ENCODE data around the gene NRXN3. TPM values are rescaled to one million over a fixed set of nuclear protein-coding genes. Genes with fewer than 3 reads are reported as not detected.

The NRXN3 gene
- total RNA-seq, 1 experiment from 2014 or later, result not detected

- ChIA-PET CTCF (no interaction called here), POLR2A (ENCODE audit: unreplicated experiment) (no interaction called here)
- Histone ChIP-seq H3K4me1 (replicated peaks; ENCODE audit: insufficient read depth) (no peaks in the 10 kb centered on the region), H3K36me3 (ENCODE audit: low read depth) (no peaks in the 10 kb centered on the region), H3F3A (ENCODE audit: insufficient read depth, low read depth) (no peaks in the 10 kb centered on the region), H3K9me3 (ENCODE audit: insufficient read depth, low read depth) (no peaks in the 10 kb centered on the region), H4K20me1 (ENCODE audit: insufficient read depth) (no peaks in the 10 kb centered on the region), H2AFZ (no peak overlapping the region), H3K4me3 (no peak overlapping the region), H3K79me2 (ENCODE audit: low read depth) (no peaks in the 10 kb centered on the region), H3K27ac (no peak overlapping the region), H3K27me3 (ENCODE audit: insufficient read depth, low read depth) (peaks cover 69% of the 10 kb centered on the region), H3K4me2 (no peak overlapping the region), H3K9me2 (ENCODE audit: insufficient read depth) (no peaks in the 10 kb centered on the region)
- TF ChIP-seq CTCF (conservative IDR thresholded peaks at IDR 0.05) (no peak), EZH2 (IDR thresholded peaks at IDR 0.05; ENCODE audit: low read depth) (no peak)
- intact Hi-C loops (cut with micrococcal nuclease; ENCODE audit: unreplicated experiment), result no loop called here
- no peak for DNase-seq
- BruUV-seq (replicated peaks), result no TSS peak
Observed at GRCh38 chr14:78186277-78186676, 16.1 kb downstream of the NRXN3 start.

GRCh38 chr14:78188882-78189281 lies 18.7 kb downstream of the NRXN3 start:
- intact Hi-C loops (cut with micrococcal nuclease; ENCODE audit: unreplicated experiment), result no loop called here
- no TSS peak for BruUV-seq (replicated peaks)
- no peaks in the 10 kb centered on the region for H3K4me1 ChIP-seq (replicated peaks; ENCODE audit: insufficient read depth)

GRCh38 chr14:78195431-78195830 lies 25.3 kb downstream of the NRXN3 start:
- Histone ChIP-seq H3K4me1 (replicated peaks; ENCODE audit: insufficient read depth) (no peaks in the 10 kb centered on the region), H3F3A (ENCODE audit: insufficient read depth, low read depth) (no peaks in the 10 kb centered on the region), H3K4me3 (no peak overlapping the region), H3K4me2 (no peak overlapping the region), H2AFZ (no peak overlapping the region), H3K9me2 (ENCODE audit: insufficient read depth) (no peaks in the 10 kb centered on the region), H3K79me2 (ENCODE audit: low read depth) (no peaks in the 10 kb centered on the region), H3K27ac (no peak overlapping the region), H4K20me1 (ENCODE audit: insufficient read depth) (no peaks in the 10 kb centered on the region; the same call in 1 of the 2 replicates), H3K36me3 (ENCODE audit: low read depth) (no peaks in the 10 kb centered on the region), H3K9me3 (ENCODE audit: insufficient read depth, low read depth) (no peaks in the 10 kb centered on the region), H3K27me3 (ENCODE audit: insufficient read depth, low read depth) (peaks cover 52% of the 10 kb centered on the region)
- DNase-seq, result no peak
- intact Hi-C loops (cut with micrococcal nuclease; ENCODE audit: unreplicated experiment), result no loop called here
- POLR2A ChIA-PET (ENCODE audit: unreplicated experiment), result no interaction called here
- CTCF ChIA-PET, result interaction anchor here (0.5 kb wide), 1 partner anchor 174 kb away, joined by 3 read pairs; no protein-coding TSS in a partner anchor
- TF ChIP-seq EZH2 (IDR thresholded peaks at IDR 0.05; ENCODE audit: low read depth) (no peak), CTCF (conservative IDR thresholded peaks at IDR 0.05) (no peak)
- BruUV-seq (replicated peaks), result no TSS peak

More at GRCh38 chr14:78188882-78189281, 18.7 kb downstream of the NRXN3 start:
- H3K4me3 ChIP-seq, result no peak overlapping the region
- H3K79me2 ChIP-seq (ENCODE audit: low read depth), result no peaks in the 10 kb centered on the region
- no peak overlapping the region for H3K27ac ChIP-seq
- H3K4me2 ChIP-seq, result no peak overlapping the region
- no peak overlapping the region for H2AFZ ChIP-seq
- H3K27me3 ChIP-seq (ENCODE audit: insufficient read depth, low read depth), result peaks cover 61% of the 10 kb centered on the region
- CTCF ChIA-PET, result no interaction called here
- H3K9me3 ChIP-seq (ENCODE audit: insufficient read depth, low read depth), result no peaks in the 10 kb centered on the region
- no peaks in the 10 kb centered on the region for H3K36me3 ChIP-seq (ENCODE audit: low read depth)
- DNase-seq, result no peak
- TF ChIP-seq CTCF (conservative IDR thresholded peaks at IDR 0.05), result no peak
- TF ChIP-seq EZH2 (IDR thresholded peaks at IDR 0.05; ENCODE audit: low read depth), result no peak
- no peaks in the 10 kb centered on the region for H3F3A ChIP-seq (ENCODE audit: insufficient read depth, low read depth)
- no peaks in the 10 kb centered on the region for H4K20me1 ChIP-seq (ENCODE audit: insufficient read depth)
- POLR2A ChIA-PET (ENCODE audit: unreplicated experiment), result no interaction called here
- H3K9me2 ChIP-seq (ENCODE audit: insufficient read depth), result no peaks in the 10 kb centered on the region

All from PC-9 (cell line).